GM12874 (cell line): Measurements from ENCODE around the gene DBH.

Experiments used
- CTCF ChIP-seq: IDR thresholded peaks from 2 replicates; pipeline ENCODE4 v1.5.1; 2011; ENCODE audit warnings: low read depth, mild to moderate bottlenecking, control low read depth, low read length, moderate library complexity; ENCODE audit not compliant: insufficient read depth

Gene DBH

DNA sequence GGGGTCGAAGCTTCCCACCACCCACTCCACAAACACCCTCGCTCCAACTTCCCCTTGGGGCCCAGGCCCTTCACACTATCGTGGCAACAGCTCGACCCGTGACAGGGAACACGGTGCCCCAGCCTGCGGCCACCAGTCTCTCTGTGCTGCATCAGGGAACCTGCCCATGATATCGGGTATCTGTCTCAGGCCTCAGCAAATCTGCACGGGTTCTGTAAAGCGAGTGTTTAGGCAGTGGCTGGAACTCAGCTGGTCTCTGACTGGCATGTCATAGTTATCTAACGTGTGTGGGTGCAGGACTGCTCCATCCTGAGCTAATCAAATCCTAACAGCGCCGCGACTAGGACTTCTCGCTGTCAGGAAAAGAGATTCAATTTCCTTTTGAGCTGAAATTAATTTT is 42.9 kb downstream of the DBH start:
- no peak for TF ChIP-seq CTCF

GRCh38 chr9:133679466-133680061 is 43.4 kb downstream of the DBH start:
- no peak for TF ChIP-seq CTCF

- no peak for TF ChIP-seq CTCF
Observed at GRCh38 chr9:133680250-133680975, 44.2 kb downstream of the DBH start.

- no peak for TF ChIP-seq CTCF
Observed at GRCh38 chr9:133680976-133681657, 45.0 kb downstream of the DBH start.

DNA sequence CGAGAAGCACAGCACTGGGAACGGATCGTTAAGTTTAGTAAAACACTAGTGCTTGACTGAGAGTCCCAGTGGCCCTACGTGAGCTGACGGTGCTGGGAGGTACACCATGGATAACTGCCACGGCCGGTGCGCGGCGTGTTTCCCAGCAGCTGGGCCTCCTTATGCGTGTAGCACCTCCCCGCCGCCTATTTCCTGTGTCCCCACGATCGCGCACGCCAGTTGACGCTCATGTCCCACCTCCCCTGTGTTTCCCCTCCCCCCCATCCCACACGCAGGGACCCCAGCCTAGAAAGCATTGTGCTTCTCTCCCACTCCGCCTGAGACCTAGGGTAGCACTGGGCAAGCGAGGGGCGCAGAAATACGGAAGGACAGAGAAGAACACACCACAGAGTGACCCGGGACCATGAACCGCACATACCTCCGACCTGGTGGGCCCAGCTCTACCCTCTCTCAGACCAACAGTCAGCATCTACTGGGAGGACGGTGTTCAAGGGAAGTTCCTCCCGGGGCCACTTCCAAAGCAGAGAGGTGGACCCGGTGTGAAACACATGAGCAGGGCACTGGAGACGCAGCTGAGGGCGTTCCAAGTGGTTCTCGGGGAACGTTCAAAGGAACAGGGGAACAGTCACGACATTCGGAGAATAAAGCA is 45.6 kb downstream of the DBH start:
- TF ChIP-seq CTCF, result no peak

DNA sequence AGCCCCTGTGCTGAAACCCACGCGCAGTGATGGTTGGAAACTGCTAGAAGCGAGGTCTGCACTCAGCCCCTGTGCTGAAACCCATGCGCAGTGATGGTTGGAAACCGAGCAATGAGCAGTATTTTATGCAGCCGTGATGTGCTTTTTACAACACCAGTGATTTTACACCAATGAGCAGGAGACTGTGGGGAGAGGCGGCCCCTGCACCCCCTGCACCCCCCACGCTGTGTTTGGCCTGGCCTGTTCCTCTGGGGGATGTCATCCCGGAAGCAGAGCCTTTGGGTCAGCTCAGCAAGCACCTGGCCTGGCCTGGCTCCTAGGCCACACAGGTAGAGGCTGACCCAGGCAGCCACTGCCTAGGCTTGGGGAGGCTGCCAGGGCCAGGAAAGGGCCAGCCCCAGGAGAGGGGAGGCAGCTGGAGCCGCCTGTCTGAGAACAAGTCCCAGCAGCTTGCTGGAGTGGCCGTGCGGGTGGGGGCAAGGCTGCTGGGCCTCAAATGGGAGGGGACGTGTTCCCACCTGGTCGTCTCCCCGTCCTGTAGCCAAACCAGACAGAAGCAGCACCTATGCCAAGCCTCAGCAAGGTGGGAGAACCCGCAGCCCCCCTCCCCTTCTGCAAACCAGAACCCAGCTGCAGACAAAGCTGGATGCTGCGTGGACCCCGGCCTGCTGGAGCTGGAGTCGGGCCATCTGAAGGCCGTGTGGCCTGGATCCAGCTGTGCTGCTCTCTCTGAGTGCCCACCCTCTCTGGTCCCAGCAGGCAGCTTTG is 46.8 kb downstream of the DBH start:
- TF ChIP-seq CTCF, result no peak
